ENCODE data around the gene MCF2L2.

MCF2L2 gene

DNA sequence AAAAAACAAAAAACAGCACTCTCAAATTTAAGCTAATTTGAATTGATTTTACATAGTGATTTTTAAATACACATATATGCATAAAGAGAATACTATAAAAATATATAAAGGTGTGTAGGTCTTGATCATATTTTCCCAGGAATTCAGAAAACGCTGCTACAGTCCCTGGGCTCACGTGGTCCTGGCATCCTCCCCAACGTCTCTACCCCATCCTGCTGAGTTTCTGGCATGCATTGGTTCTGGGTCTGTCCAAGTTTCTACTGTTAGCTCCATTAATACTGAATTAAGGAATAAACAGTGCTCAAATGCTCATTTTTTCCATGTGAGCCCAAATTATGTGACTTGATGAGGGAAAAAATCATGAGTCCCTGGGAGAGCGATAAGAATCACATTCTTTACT lies 233.2 kb downstream of the MCF2L2 start:
- CTCF ChIA-PET = interaction anchor here (0.7 kb wide), 1 partner anchor 187 kb away, joined by 5 read pairs; no protein-coding TSS in a partner anchor
- TF ChIP-seq SP7 (tag by site-specific recombination; IDR thresholded peaks at IDR 0.05) (no peak), ZNF776 (tag by site-specific recombination; IDR thresholded peaks at IDR 0.05; ENCODE audit: borderline replicate concordance) (no peak), ZNF19 (tag by site-specific recombination; IDR thresholded peaks at IDR 0.05; ENCODE audit: low read depth) (no peak), ZNF558 (tag by site-specific recombination; IDR thresholded peaks at IDR 0.05) (no peak), KLF10 (tag by site-specific recombination; IDR thresholded peaks at IDR 0.05) (no peak), ZBTB1 (tag by site-specific recombination; IDR thresholded peaks at IDR 0.05) (no peak), ZNF747 (tag by site-specific recombination; IDR thresholded peaks at IDR 0.05) (no peak), ZNF48 (tag by site-specific recombination; IDR thresholded peaks at IDR 0.05) (no peak), ZNF266 (tag by site-specific recombination; IDR thresholded peaks at IDR 0.05; ENCODE audit: low read depth) (no peak), ZNF146 (tag by site-specific recombination; IDR thresholded peaks at IDR 0.05) (no peak), YY2 (tag by site-specific recombination; IDR thresholded peaks at IDR 0.05) (no peak), ZNF701 (tag by site-specific recombination; IDR thresholded peaks at IDR 0.05) (no peak), ZBTB20 (tag by site-specific recombination; IDR thresholded peaks at IDR 0.05) (no peak), ZNF10 (tag by site-specific recombination; IDR thresholded peaks at IDR 0.05) (no peak)
- TF ChIP-seq, protein P1, sequence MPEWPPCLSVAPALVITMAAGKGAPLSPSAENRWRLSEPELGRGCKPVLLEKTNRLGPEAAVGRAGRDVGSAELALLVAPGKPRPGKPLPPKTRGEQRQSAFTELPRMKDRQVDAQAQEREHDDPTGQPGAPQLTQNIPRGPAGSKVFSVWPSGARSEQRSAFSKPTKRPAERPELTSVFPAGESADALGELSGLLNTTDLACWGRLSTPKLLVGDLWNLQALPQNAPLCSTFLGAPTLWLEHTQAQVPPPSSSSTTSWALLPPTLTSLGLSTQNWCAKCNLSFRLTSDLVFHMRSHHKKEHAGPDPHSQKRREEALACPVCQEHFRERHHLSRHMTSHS (tag by site-specific recombination; IDR thresholded peaks at IDR 0.05) = no peak
- TF ChIP-seq, protein P2, sequence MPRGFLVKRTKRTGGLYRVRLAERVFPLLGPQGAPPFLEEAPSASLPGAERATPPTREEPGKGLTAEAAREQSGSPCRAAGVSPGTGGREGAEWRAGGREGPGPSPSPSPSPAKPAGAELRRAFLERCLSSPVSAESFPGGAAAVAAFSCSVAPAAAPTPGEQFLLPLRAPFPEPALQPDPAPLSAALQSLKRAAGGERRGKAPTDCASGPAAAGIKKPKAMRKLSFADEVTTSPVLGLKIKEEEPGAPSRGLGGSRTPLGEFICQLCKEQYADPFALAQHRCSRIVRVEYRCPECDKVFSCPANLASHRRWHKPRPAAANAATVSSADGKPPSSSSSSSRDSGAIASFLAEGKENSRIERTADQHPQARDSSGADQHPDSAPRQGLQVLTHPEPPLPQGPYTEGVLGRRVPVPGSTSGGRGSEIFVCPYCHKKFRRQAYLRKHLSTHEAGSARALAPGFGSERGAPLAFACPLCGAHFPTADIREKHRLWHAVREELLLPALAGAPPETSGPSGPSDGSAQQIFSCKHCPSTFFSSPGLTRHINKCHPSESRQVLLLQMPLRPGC (tag by site-specific recombination; IDR thresholded peaks at IDR 0.05) = no peak
- TF ChIP-seq, protein P3, sequence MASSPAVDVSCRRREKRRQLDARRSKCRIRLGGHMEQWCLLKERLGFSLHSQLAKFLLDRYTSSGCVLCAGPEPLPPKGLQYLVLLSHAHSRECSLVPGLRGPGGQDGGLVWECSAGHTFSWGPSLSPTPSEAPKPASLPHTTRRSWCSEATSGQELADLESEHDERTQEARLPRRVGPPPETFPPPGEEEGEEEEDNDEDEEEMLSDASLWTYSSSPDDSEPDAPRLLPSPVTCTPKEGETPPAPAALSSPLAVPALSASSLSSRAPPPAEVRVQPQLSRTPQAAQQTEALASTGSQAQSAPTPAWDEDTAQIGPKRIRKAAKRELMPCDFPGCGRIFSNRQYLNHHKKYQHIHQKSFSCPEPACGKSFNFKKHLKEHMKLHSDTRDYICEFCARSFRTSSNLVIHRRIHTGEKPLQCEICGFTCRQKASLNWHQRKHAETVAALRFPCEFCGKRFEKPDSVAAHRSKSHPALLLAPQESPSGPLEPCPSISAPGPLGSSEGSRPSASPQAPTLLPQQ (tag by site-specific recombination; IDR thresholded peaks at IDR 0.05) = no peak
- H3K4me3 ChIP-seq (ENCODE audit: low read depth, low read length) = no peak overlapping the region
- no peaks in the 10 kb centered on the region for H3K9me3 ChIP-seq (ENCODE audit: control insufficient read depth, insufficient read depth, low read depth, low read length)
- no peaks in the 10 kb centered on the region for H3K36me3 ChIP-seq (ENCODE audit: control insufficient read depth in 2 of 2, insufficient read depth in 1 of 2, low read length in 2 of 2)
- POLR2A ChIA-PET = no interaction called here
- H3K4me1 ChIP-seq (ENCODE audit: control insufficient read depth, insufficient read depth, low read length) = no peaks in the 10 kb centered on the region; the same call in 1 of the 2 replicates
- H3K27ac ChIP-seq (ENCODE audit: extremely low read depth, low read depth, low read length) = no peak overlapping the region

DNA sequence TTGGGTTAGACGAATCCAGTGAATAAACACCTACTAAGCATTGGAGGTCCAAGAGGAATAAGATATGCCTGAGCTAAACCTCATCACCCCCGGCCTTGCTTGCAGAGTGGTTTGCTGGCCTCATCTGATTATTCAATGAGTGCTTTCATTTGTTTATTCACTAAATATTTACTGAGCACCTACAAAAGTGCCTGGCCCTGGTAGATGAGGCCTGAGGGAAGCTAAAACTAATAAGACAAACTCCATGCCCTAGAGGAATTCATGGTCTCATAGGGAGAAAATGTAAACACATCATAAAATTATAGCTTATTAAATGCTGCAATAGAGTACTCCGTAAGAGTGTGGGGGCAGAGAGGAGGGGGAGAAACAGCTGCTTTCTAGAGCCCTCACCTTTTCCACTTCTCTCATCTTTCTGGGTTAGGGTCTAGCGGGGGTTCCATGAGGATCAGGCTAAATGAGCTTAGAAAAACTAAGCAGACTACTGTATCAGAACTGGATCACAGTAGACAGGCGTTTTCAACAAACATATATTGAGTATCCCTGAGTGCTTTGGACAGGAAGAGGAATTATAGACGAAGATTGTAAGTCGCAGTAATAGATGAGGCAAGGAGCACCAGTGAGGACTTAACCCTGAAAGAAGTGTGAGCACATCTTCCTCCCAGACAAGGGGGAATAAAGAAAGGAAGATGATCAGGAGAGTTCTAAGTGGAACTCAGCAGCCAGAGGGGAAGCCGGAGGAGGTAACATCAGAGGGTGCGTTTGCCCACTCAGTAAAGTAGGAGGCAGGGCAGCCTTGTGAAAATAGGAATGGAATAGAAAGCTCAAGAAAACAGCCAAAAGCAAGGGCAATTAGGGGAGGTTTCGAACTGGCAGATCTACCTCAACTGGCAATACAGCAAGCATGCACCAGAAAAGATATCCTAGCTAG lies 234.4 kb downstream of the MCF2L2 start:
- ChIA-PET CTCF (interaction anchor here (0.6 to 2.0 kb wide), 7 partner anchors 9 to 192 kb away, joined by 3 to 15 read pairs (median 4); no protein-coding TSS in a partner anchor), POLR2A (no interaction called here)
- Histone ChIP-seq H3K4me3 (ENCODE audit: low read depth, low read length) (no peak overlapping the region), H3K9me3 (ENCODE audit: control insufficient read depth, insufficient read depth, low read depth, low read length) (no peaks in the 10 kb centered on the region), H3K4me1 (ENCODE audit: control insufficient read depth, insufficient read depth, low read length) (no peaks in the 10 kb centered on the region; the same call in 1 of the 2 replicates), H3K36me3 (ENCODE audit: control insufficient read depth in 2 of 2, insufficient read depth in 1 of 2, low read length in 2 of 2) (no peaks in the 10 kb centered on the region), H3K27ac (ENCODE audit: extremely low read depth, low read depth, low read length) (no peak overlapping the region)
- TF ChIP-seq GLIS1 (tag by site-specific recombination; IDR thresholded peaks at IDR 0.05) = 0 out of 2 replicates have a peak, but pooled peaks have one; percentile 18
- peak; percentile 49; the same call in 1 of the 2 replicates for TF ChIP-seq EGR2 (tag by site-specific recombination; IDR thresholded peaks at IDR 0.05; ENCODE audit: low read depth)
- TF ChIP-seq ZNF837 (tag by site-specific recombination; IDR thresholded peaks at IDR 0.05) = no peak
- TF ChIP-seq, protein P4, sequence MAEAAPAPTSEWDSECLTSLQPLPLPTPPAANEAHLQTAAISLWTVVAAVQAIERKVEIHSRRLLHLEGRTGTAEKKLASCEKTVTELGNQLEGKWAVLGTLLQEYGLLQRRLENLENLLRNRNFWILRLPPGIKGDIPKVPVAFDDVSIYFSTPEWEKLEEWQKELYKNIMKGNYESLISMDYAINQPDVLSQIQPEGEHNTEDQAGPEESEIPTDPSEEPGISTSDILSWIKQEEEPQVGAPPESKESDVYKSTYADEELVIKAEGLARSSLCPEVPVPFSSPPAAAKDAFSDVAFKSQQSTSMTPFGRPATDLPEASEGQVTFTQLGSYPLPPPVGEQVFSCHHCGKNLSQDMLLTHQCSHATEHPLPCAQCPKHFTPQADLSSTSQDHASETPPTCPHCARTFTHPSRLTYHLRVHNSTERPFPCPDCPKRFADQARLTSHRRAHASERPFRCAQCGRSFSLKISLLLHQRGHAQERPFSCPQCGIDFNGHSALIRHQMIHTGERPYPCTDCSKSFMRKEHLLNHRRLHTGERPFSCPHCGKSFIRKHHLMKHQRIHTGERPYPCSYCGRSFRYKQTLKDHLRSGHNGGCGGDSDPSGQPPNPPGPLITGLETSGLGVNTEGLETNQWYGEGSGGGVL (tag by site-specific recombination; IDR thresholded peaks at IDR 0.05) = peak; percentile 80
- peak; percentile 75 for TF ChIP-seq ZNF664 (tag by site-specific recombination; IDR thresholded peaks at IDR 0.05)
- no peak for TF ChIP-seq ZNF610 (tag by site-specific recombination; IDR thresholded peaks at IDR 0.05; ENCODE audit: borderline replicate concordance)
- peak; percentile 79 for TF ChIP-seq ZFHX2 (tag by site-specific recombination; conservative IDR thresholded peaks at IDR 0.05)
- TF ChIP-seq, protein P5, sequence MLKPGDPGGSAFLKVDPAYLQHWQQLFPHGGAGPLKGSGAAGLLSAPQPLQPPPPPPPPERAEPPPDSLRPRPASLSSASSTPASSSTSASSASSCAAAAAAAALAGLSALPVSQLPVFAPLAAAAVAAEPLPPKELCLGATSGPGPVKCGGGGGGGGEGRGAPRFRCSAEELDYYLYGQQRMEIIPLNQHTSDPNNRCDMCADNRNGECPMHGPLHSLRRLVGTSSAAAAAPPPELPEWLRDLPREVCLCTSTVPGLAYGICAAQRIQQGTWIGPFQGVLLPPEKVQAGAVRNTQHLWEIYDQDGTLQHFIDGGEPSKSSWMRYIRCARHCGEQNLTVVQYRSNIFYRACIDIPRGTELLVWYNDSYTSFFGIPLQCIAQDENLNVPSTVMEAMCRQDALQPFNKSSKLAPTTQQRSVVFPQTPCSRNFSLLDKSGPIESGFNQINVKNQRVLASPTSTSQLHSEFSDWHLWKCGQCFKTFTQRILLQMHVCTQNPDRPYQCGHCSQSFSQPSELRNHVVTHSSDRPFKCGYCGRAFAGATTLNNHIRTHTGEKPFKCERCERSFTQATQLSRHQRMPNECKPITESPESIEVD (tag by site-specific recombination; IDR thresholded peaks at IDR 0.05) = peak; percentile 67
